GM08714 (cell line): Measurements from ENCODE around the gene PTH1R.

Experiments used
- H3K4me3 ChIP-seq: fragments of 200-500 bp; sonication (Bioruptor generic); 2 replicates; pipeline ENCODE4 v1.5.1; 2014; ENCODE audit warnings: mild to moderate bottlenecking, low read length, inconsistent platforms
- ZNF274 ChIP-seq: IDR thresholded peaks from 2 replicates; pipeline ENCODE4 v1.6.1; 2012; ENCODE audit warnings: mild to moderate bottlenecking, low read depth, low read length

Gene PTH1R

GRCh38 chr3:46864061-46864881 is 13.2 kb upstream of the PTH1R start:
- no peak overlapping the region for H3K4me3 ChIP-seq
- no peak for TF ChIP-seq ZNF274

DNA sequence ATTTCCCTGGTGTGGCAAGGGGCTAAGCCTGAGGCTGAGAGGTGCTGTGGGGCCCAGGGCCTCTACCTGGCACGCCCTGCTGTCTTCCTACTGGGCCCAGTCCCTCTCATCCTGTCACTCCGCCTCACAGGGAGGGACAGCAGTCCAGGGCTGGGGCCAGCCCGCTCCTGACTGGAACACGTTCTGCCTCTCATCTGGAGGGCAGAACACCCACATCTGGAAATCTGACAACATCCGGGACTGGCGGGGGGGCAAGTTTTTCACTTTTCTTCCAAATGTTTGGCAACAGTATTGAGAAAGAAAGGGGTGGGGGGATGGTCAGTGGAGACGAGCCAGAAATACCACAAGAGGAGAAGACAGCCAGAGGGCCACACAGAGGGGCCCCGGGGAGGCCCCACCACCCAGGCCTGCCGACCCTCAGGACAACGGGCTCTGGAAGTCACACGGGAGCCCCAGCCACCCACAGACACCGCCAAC is 12.5 kb upstream of the PTH1R start:
- no peak for TF ChIP-seq ZNF274
- no peak overlapping the region for H3K4me3 ChIP-seq

GRCh38 chr3:46865546-46865945 is 12.0 kb upstream of the PTH1R start:
- TF ChIP-seq ZNF274, result no peak

GRCh38 chr3:46866032-46866595 is 11.4 kb upstream of the PTH1R start:
- no peak overlapping the region for H3K4me3 ChIP-seq
- no peak for TF ChIP-seq ZNF274

More at GRCh38 chr3:46865546-46865945, 12.0 kb upstream of the PTH1R start:
- no peak overlapping the region for H3K4me3 ChIP-seq

GRCh38 chr3:46866720-46867549 is 10.6 kb upstream of the PTH1R start:
- no peak overlapping the region for H3K4me3 ChIP-seq
- no peak for TF ChIP-seq ZNF274

DNA sequence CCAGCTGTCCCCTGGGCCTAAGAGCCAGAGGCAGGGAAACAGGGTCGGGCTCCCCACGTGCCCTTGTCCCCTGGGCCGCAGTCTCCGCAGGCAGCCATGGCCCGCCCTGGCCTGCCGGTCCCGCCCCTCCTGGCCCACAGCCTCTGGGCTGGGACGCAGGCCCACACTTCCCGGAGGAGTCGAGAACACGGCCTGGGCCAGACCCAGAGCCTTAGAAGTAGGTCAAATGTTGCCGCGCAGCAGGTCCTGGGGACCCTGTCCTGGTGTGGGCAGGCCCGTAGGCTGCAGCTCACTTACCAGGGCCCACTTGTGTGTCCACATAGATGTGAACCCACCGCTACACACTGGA is 10.0 kb upstream of the PTH1R start:
- TF ChIP-seq ZNF274, result no peak
- H3K4me3 ChIP-seq, result no peak overlapping the region

- no peak for TF ChIP-seq ZNF274
- H3K4me3 ChIP-seq, result no peak overlapping the region
Observed at GRCh38 chr3:46868287-46868686, 9.2 kb upstream of the PTH1R start.

DNA sequence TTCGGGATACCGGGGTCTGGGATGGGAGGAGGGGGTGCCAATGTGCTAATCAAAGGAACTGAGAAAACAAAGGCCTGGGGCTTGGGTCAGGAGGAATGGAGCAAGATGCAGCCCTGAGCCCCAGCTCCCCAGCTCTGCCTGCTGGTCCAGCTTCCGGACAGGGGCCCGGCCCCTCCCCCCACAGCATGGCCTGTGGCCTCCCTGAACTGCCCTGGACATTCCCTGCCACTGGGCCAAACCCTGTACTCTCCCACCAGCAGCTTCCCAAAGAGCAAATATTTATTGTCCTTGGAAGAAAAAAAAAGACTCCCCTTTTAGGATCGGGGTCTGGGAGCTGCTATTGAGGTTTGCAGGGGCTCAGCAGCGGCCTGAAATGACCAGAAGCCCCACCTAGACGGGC is 8.6 kb upstream of the PTH1R start:
- TF ChIP-seq ZNF274, result no peak
- no peak overlapping the region for H3K4me3 ChIP-seq

DNA sequence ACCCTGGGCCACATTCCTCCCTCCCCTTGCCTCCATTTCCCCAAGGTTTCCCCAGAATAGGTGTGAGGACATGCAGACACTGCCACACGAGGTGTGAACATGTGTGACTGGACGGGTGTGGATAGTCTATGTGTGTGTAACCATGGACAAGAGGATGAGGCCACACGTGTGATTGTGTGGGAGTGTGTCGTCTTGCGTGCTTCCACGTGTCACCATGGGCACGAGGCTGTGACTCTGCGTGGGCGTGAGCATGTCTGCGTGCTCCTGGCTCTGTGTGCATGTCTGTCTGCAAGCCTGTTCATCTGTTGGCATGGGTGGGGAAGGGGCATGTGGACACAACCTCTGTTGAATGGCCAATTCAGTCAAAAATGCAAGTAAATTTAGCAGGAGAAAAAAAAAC is 8.1 kb upstream of the PTH1R start:
- TF ChIP-seq ZNF274, result no peak
- H3K4me3 ChIP-seq, result no peak overlapping the region

- no peak for TF ChIP-seq ZNF274
- H3K4me3 ChIP-seq, result no peak overlapping the region
Observed at GRCh38 chr3:46870651-46871050, 6.9 kb upstream of the PTH1R start.

DNA sequence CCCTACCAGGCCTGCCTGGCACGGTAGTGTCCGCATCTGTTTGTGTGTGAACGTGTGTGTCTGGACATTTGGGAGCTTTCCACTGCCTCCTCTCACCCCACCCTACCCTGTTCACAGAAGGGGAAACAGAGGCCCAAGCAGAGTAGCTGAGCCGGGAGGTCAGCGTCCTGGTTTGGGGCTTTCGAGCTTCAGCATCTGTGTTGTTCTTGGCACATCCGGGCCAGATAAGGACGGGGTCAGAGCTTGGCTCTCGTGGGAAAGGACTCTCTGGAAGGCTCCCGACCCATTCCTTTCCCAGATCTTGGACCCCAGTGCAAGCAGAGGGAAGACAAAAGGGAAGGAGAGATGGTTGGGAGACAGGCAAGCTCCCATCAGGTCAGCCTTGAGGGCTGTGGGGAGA is 6.3 kb upstream of the PTH1R start:
- no peak for TF ChIP-seq ZNF274

GRCh38 chr3:46873521-46873920 is 4.0 kb upstream of the PTH1R start:
- no peak for TF ChIP-seq ZNF274
- no peak overlapping the region for H3K4me3 ChIP-seq

More for the DNA sequence above, 6.3 kb upstream of the PTH1R start:
- no peak overlapping the region for H3K4me3 ChIP-seq

GRCh38 chr3:46874430-46874829 is 3.1 kb upstream of the PTH1R start:
- TF ChIP-seq ZNF274, result no peak
- no peak overlapping the region for H3K4me3 ChIP-seq

GRCh38 chr3:46875560-46875959 is 2.0 kb upstream of the PTH1R start:
- no peak for TF ChIP-seq ZNF274
- no peak overlapping the region for H3K4me3 ChIP-seq

- TF ChIP-seq ZNF274, result no peak
- no peak overlapping the region for H3K4me3 ChIP-seq
Observed at GRCh38 chr3:46876313-46877300, 914 bp upstream of the PTH1R start.
